Fibroblast of peridontal ligament (primary cell): Measurements from ENCODE around the gene ABI1.
A peak's percentile ranks its signal among the peaks of the same experiment; 100 is the strongest.

ENCODE experiments used
- DNase-seq: peaks from one replicate; pipeline ENCODE4 v3.0.0-alpha.2; 2010; ENCODE audit errors: extremely low read depth

The ABI1 gene

DNA sequence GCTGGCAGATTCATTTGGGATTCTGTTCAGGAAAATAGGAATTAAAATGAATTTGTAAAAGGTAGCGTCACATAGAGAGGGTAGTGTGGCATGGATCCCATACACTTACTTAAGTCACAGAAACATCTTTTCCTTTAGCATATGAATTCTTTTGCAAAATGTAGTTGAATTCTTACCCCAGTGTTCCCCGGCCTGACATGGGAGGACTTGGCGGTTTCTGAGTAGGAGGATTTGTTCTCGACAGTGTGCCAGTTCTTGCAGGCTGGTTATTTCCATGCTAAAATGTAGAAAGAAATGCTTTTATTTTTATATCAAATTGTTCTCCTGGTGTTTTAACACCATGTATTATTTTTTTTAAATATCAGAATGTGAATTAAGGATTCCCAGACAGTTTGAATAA lies 90.7 kb downstream of the ABI1 start:
- no peak for DNase-seq

- DNase-seq: no peak
These were observed 95.2 kb downstream of the ABI1 start for GRCh38 chr10:26765549-26765948.

DNA sequence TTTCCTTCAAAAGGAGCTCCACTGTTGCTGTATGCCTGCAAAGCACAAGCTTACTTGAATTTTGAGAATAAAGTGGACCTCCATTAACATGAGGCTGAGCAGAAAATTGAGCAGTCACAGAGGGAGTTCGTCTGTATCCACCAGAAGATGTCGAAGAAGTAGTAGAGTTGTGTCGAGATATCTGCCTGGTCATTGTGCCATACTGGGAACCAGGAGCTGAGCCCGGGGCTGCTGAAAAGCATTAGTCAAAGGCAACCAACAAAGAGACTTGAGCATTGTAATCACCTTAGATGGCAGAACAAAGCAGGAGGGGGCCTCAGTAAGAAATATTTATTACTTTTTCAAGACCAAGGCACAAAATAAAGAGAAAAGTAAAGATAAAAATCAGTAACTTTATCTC lies 101.8 kb downstream of the ABI1 start:
- no peak for DNase-seq

GRCh38 chr10:26755443-26755903 lies 105.3 kb downstream of the ABI1 start:
- peak; percentile 43 for DNase-seq

GRCh38 chr10:26746061-26746460 lies 114.7 kb downstream of the ABI1 start:
- no peak for DNase-seq

- no peak for DNase-seq
These were observed 116.9 kb downstream of the ABI1 start for GRCh38 chr10:26743841-26744240.

- no peak for DNase-seq
These were observed 117.7 kb downstream of the ABI1 start for GRCh38 chr10:26743091-26743490.

GRCh38 chr10:26741368-26741767 lies 119.4 kb downstream of the ABI1 start:
- DNase-seq: no peak

- no peak for DNase-seq
These were observed 121.6 kb downstream of the ABI1 start for GRCh38 chr10:26739071-26739631.

- no peak for DNase-seq
These were observed 122.4 kb downstream of the ABI1 start for GRCh38 chr10:26738301-26738911.

GRCh38 chr10:26737730-26738129 lies 123.0 kb downstream of the ABI1 start:
- DNase-seq: no peak

DNA sequence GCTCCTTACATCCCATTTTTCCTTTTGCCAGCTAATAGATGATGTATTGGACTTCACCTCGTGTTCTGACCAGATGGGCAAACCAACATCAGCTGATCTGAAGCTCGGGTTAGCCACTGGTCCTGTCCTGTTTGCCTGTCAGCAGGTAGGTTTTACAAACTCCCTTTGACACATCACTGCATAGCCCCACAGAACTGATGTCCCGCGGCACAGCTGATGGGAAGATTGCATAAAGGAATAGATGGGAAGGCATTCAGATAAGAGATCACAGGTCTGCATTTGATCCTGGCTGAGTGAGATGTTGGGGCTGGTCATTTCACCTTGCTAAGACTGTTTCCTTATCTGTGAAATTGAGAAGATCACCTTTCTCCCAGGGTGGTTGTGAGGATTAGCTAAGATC lies 125.3 kb downstream of the ABI1 start:
- DNase-seq: no peak

- no peak for DNase-seq
These were observed 126.8 kb downstream of the ABI1 start for GRCh38 chr10:26733750-26734568.

DNA sequence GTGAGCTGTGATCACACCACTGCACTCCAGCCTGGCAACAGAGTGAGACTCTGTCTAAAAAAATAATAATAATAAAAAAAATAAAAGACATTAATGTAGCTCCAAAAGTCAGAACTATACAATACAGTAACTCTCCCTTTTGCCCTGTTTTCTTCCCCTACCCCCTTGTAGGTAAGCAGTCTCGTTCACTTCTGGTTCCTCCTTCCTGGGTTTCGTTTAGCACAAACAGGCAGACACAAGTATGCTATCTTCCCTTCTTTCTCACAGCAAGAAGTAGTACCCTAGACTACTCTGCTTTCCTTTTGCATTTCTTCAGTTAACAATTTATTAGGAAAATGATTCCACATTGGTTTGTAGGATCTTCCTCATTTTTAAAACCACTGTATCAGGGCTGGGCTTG lies 130.2 kb downstream of the ABI1 start:
- DNase-seq: no peak

DNA sequence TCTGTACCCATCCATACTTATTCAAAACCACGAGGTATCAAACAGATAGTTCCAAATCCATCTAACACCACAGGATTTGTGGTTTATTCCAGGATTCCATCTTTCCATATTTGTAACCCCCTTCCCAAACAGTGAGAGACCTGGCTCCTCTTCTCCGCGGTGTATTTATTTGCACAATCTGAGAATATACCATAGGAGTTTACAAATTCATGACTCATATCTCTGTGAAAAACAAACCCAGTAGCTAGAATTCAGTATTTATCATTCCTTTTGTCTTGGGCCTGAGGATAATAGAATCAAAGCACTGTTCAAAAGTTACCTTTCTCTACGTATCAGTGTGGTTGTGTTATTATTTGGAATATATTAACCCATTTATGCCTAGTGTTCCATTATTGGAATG lies 131.4 kb downstream of the ABI1 start:
- no peak for DNase-seq

GRCh38 chr10:26728957-26729356 lies 131.8 kb downstream of the ABI1 start:
- no peak for DNase-seq

DNA sequence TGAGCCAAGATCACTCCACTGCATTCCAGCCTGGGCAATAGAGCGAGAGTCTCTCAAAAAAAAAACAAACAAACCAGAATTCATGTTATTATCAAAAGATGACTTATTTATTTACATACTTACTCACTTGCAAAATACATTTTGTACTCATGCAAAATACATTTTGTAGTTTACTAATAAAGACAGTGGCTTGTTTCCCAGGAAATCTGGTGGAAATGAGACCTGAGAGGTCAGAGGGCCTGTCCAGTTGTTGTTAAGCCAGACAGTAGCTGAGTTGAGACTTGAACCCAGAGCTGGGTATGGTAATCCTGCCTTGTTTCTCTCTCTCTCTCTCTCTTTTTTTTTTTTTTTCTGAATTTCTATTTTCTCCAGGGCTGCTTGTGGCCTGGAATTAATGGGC lies 133.8 kb downstream of the ABI1 start:
- DNase-seq: no peak

GRCh38 chr10:26725837-26726727 lies 134.7 kb downstream of the ABI1 start:
- DNase-seq: peak; percentile 77

GRCh38 chr10:26723016-26723415 lies 137.7 kb downstream of the ABI1 start:
- DNase-seq: no peak

GRCh38 chr10:26721561-26721960 lies 139.2 kb downstream of the ABI1 start:
- no peak for DNase-seq

- no peak for DNase-seq
These were observed 143.3 kb downstream of the ABI1 start for GRCh38 chr10:26717476-26717875.

GRCh38 chr10:26715137-26715487 lies 145.6 kb downstream of the ABI1 start:
- no peak for DNase-seq
